Hepatocyte (in vitro differentiated cells): ENCODE results near the gene MEP1A.

Experiments
- EZH2 ChIP-seq: fragments of 200-600 bp; sonication (generic); IDR thresholded peaks from 2 replicates; pipeline ENCODE4 v1.6.1; 2016; ENCODE audit warnings: antibody characterized with exemption, mild to moderate bottlenecking, borderline replicate concordance
- TF ChIP-seq, protein P1 (sequence below): fragments of 200-600 bp; sonication (generic); IDR thresholded peaks from 2 replicates; pipeline ENCODE4 v1.5.1; 2016; ENCODE audit warnings: antibody characterized with exemption, mild to moderate bottlenecking; ENCODE audit not compliant: poor library complexity

DNA sequence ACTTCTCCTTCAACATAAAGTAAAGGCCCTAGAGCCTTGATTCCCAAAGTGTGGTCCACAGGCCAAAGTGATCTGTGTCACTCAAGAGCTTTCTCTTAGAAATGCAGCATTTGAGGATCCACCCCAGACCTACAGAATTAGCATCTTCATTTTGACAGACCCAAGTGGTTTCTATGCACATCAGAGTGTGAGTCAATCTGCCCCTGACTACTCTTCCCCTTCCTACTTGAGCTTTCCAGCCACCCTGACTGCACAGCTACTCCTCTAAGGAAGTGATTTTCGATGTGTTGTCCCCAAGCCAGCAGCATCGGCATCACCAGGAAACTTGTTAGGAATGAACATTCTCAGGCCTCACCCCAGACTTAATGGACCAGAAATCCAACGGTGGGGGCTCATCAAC is 2.6 kb downstream of the MEP1A start:
- TF ChIP-seq, protein P1, sequence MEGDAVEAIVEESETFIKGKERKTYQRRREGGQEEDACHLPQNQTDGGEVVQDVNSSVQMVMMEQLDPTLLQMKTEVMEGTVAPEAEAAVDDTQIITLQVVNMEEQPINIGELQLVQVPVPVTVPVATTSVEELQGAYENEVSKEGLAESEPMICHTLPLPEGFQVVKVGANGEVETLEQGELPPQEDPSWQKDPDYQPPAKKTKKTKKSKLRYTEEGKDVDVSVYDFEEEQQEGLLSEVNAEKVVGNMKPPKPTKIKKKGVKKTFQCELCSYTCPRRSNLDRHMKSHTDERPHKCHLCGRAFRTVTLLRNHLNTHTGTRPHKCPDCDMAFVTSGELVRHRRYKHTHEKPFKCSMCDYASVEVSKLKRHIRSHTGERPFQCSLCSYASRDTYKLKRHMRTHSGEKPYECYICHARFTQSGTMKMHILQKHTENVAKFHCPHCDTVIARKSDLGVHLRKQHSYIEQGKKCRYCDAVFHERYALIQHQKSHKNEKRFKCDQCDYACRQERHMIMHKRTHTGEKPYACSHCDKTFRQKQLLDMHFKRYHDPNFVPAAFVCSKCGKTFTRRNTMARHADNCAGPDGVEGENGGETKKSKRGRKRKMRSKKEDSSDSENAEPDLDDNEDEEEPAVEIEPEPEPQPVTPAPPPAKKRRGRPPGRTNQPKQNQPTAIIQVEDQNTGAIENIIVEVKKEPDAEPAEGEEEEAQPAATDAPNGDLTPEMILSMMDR: no peak
- no peak for TF ChIP-seq EZH2
